Activated T-cell treated with anti-CD3 and anti-CD28 coated beads, Interleukin-2, amount 50 U/mL, for 72 hours (primary cell): ENCODE measurements around the gene GPLD1. TPM values are rescaled to one million over a fixed set of nuclear protein-coding genes. Genes with fewer than 3 reads are reported as not detected.

Experiments used
- ATAC-seq, 2 donors: fragments of 150-1000 bp; cut with Tn5 transposase; replicated peaks in 1 of 2; 2 replicates each; pipeline ENCODE4 v1.10.0; 2021; ENCODE audit warnings: moderate library complexity in 2 of 2, mild to moderate bottlenecking in 1 of 2
- DNase-seq, 2 donors: peaks; one replicate each; pipeline ENCODE4 v3.0.0; 2021 to 2022; ENCODE audit warnings: mixed read lengths in 1 of 2
- H3K27ac Mint-ChIP-seq: one replicate; pipeline ENCODE4 v1.8.0; 2022; ENCODE audit warnings: mild to moderate bottlenecking, moderate library complexity, mixed read lengths
- H3K27me3 Mint-ChIP-seq: one replicate; pipeline ENCODE4 v1.8.0; 2022; ENCODE audit warnings: low read depth, mixed read lengths
- H3K36me3 Mint-ChIP-seq, 2 donors: one replicate each; pipeline ENCODE4 v1.8.0; 2022; ENCODE audit warnings: mixed read lengths in 2 of 2, mild to moderate bottlenecking in 1 of 2; ENCODE audit not compliant: insufficient read depth in 2 of 2
- H3K4me1 Mint-ChIP-seq: one replicate; pipeline ENCODE4 v1.8.0; 2022; ENCODE audit warnings: low read depth, mixed read lengths
- H3K4me3 Mint-ChIP-seq, 2 donors: one replicate each; pipeline ENCODE4 v1.8.0; 2022; ENCODE audit warnings: mild to moderate bottlenecking in 2 of 2, mixed read lengths in 2 of 2, moderate library complexity in 2 of 2
- H3K9me3 Mint-ChIP-seq, 2 donors: one replicate each; pipeline ENCODE4 v1.8.0; 2022; ENCODE audit warnings: mixed read lengths in 2 of 2
- total RNA-seq, 2 donors: library from RNA; stranded (reverse); gene quantifications; one replicate each; pipeline ENCODE4 v1.2.3, GENCODE V29; 2022

Gene GPLD1
- total RNA-seq, 2 donors from 2014 or later: 0.51 to 0.82 TPM

GRCh38 chr6:24492475-24492874 is 3.1 kb upstream of the GPLD1 start:
- DNase-seq: peak in 1 of 2 donors; percentile 5
- H3K4me3 Mint-ChIP-seq: no peak overlapping the region
- no peak for ATAC-seq
- peaks cover 6 to 7% of the 10 kb centered on the region in 2 donors for H3K36me3 Mint-ChIP-seq
- H3K27me3 Mint-ChIP-seq: no peaks in the 10 kb centered on the region
- peaks cover 1 to 2% of the 10 kb centered on the region in 2 donors for H3K9me3 Mint-ChIP-seq
- no peak overlapping the region for H3K27ac Mint-ChIP-seq
- H3K4me1 Mint-ChIP-seq: peaks cover 19% of the 10 kb centered on the region

DNA sequence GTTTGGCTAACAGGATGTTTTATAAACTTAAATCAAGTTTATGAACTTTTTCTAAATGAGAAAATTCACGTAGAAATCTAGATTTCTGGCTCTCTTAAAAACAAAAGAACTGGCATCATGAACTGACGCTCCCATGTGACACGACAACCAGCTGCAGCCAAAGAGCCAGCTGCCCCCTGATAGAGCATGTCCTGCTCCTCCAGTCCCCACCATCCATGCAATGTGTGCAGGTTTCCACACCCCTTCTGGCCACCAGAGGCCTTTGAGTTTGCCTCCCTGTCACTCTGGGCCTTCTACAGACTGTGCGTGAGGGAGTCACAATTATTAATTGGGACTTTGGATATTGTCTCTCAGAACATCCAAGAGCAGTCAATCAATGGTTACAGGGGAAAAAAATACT is 1.6 kb upstream of the GPLD1 start:
- no peak for DNase-seq
- Mint-ChIP-seq H3K4me3 (no peak overlapping the region), H3K27ac (no peak overlapping the region), H3K36me3 (no peaks in the 10 kb centered on the region), H3K9me3 (no peaks in the 10 kb centered on the region), H3K27me3 (no peaks in the 10 kb centered on the region), H3K4me1 (peaks cover 16% of the 10 kb centered on the region)
- no peak for ATAC-seq

- H3K4me3 Mint-ChIP-seq: no peak overlapping the region
- no peaks in the 10 kb centered on the region for H3K9me3 Mint-ChIP-seq
- DNase-seq (no peak), ATAC-seq (no peak)
- H3K4me1 Mint-ChIP-seq: peaks cover 11% of the 10 kb centered on the region
- no peak overlapping the region for H3K27ac Mint-ChIP-seq
- H3K36me3 Mint-ChIP-seq: no peaks in the 10 kb centered on the region
- no peaks in the 10 kb centered on the region for H3K27me3 Mint-ChIP-seq
Observed at GRCh38 chr6:24489881-24490280, 503 bp upstream of the GPLD1 start.

- no peak for DNase-seq
- Mint-ChIP-seq H3K36me3 (no peaks in the 10 kb centered on the region), H3K9me3 (no peaks in the 10 kb centered on the region), H3K27ac (no peak overlapping the region), H3K27me3 (no peaks in the 10 kb centered on the region), H3K4me1 (no peaks in the 10 kb centered on the region), H3K4me3 (no peak overlapping the region)
- ATAC-seq: no peak
Observed at GRCh38 chr6:24486065-24486464, 3.3 kb downstream of the GPLD1 start.

DNA sequence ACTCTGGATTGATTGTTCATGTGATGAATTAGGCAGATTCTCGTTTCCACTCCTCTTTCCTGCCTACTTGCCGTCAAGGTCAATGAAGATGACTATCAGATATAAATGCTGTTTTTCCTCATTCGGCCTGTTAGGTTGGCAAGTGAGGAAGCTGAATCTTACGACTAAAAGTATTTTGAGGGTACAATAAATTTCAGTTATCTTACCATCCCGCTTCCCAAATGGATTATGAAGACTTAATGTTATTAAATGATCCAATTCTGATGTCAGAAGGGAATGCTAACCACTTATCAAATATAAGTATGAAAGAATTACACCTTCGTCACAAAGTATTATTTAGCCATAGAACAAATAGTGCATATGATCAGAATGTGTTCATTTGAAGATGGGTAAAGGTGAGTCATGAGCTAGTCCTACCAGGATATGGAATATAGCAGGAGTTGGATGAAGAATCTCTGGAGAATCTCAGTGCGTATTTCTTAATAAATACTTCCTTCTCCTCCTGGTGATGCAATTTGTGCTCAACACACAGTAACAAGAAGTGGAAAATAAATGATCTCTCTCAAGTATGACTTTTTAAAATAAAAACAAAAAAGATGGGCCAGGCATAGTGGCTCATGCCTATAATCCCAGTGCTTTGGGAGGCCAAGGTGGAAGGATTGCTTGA is 4.6 kb downstream of the GPLD1 start:
- no peak for DNase-seq
- Mint-ChIP-seq H3K27me3 (no peaks in the 10 kb centered on the region), H3K4me3 (no peak overlapping the region), H3K4me1 (no peaks in the 10 kb centered on the region), H3K27ac (no peak overlapping the region), H3K36me3 (no peaks in the 10 kb centered on the region), H3K9me3 (no peaks in the 10 kb centered on the region)
- ATAC-seq: no peak

GRCh38 chr6:24481449-24481848 is 7.9 kb downstream of the GPLD1 start:
- Mint-ChIP-seq H3K4me1 (no peaks in the 10 kb centered on the region), H3K36me3 (no peaks in the 10 kb centered on the region), H3K9me3 (no peaks in the 10 kb centered on the region), H3K4me3 (no peak overlapping the region), H3K27ac (no peak overlapping the region), H3K27me3 (no peaks in the 10 kb centered on the region)
- no peak for DNase-seq
- ATAC-seq: no peak

GRCh38 chr6:24480705-24481104 is 8.7 kb downstream of the GPLD1 start:
- Mint-ChIP-seq H3K36me3 (no peaks in the 10 kb centered on the region), H3K4me1 (no peaks in the 10 kb centered on the region), H3K27me3 (no peaks in the 10 kb centered on the region), H3K9me3 (no peaks in the 10 kb centered on the region), H3K27ac (no peak overlapping the region), H3K4me3 (no peak overlapping the region)
- DNase-seq (no peak), ATAC-seq (no peak)

DNA sequence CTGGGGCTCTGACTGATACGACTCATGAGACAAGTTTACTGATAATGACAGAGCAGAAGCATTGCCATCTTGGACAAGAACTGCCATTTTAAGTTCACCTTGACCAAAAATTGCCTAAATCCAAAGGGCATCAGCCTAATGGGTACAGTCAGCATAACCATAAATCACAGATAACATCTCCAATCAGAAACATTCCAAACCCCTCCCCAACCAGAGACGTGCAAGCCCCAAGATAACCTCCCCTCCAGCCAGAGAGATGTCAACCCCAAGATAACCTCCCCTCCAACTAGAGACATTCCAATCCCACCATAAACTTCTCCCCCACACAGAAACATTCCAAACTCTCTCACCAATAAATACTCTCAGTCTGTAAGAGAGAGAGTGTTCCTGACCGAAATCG is 10.5 kb downstream of the GPLD1 start:
- Mint-ChIP-seq H3K4me1 (no peaks in the 10 kb centered on the region), H3K27ac (no peak overlapping the region), H3K4me3 (no peak overlapping the region), H3K36me3 (no peaks in the 10 kb centered on the region), H3K9me3 (no peaks in the 10 kb centered on the region), H3K27me3 (no peaks in the 10 kb centered on the region)
- ATAC-seq: no peak
- DNase-seq: no peak

- no peak for DNase-seq
- Mint-ChIP-seq H3K27me3 (no peaks in the 10 kb centered on the region), H3K4me1 (no peaks in the 10 kb centered on the region), H3K4me3 (no peak overlapping the region), H3K9me3 (no peaks in the 10 kb centered on the region), H3K27ac (no peak overlapping the region), H3K36me3 (no peaks in the 10 kb centered on the region)
- no peak for ATAC-seq
Observed at GRCh38 chr6:24477070-24477469, 12.3 kb downstream of the GPLD1 start.

DNA sequence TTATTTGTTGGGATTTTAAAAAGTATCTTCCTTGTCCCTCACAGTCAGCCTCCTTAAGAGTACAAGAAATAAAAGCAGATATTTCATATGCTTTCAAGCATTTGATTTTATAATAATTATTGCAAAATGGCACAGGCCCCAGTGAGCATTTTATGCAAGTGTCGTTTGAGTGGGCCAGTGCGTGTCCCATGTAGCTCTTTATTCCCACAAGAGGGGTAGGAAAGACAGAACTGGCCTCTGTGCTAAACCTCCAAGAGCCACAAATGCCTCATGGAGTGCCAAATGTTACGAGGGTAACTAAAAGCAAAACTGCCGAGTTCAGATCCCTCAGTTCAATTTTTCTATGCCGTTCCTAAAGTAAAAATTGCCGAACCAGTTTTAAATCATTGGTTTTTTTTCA is 12.7 kb downstream of the GPLD1 start:
- Mint-ChIP-seq H3K27me3 (no peaks in the 10 kb centered on the region), H3K27ac (no peak overlapping the region), H3K4me3 (no peak overlapping the region), H3K9me3 (no peaks in the 10 kb centered on the region), H3K36me3 (no peaks in the 10 kb centered on the region), H3K4me1 (no peaks in the 10 kb centered on the region)
- ATAC-seq: no peak
- DNase-seq: no peak

DNA sequence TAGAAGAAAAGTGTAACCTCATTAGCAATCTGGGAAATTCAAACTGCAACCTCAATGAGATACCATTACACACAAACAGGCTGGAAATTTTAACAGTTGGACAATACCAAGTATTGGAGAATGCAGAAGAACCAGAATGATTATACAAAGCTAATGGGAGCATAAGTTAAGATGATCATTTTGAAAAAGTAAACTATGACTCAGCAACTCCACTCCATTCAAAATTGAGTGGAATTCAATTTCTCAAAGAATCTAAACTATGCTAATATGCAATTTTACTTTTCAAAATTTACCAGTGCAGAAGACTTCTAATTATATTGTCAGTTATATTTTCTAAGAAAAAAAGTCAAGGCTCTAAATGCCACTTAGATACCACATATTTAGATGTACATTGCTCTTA is 17.2 kb downstream of the GPLD1 start:
- Mint-ChIP-seq H3K9me3 (no peaks in the 10 kb centered on the region), H3K27ac (no peak overlapping the region), H3K36me3 (no peaks in the 10 kb centered on the region), H3K4me3 (no peak overlapping the region), H3K27me3 (no peaks in the 10 kb centered on the region), H3K4me1 (no peaks in the 10 kb centered on the region)
- ATAC-seq (no peak), DNase-seq (no peak)

GRCh38 chr6:24469811-24470210 is 19.6 kb downstream of the GPLD1 start:
- no peak overlapping the region for H3K27ac Mint-ChIP-seq
- H3K27me3 Mint-ChIP-seq: no peaks in the 10 kb centered on the region
- no peak for ATAC-seq

GRCh38 chr6:24464253-24465038 is 24.9 kb downstream of the GPLD1 start:
- Mint-ChIP-seq H3K9me3 (no peaks in the 10 kb centered on the region), H3K36me3 (no peaks in the 10 kb centered on the region), H3K4me3 (no peak overlapping the region), H3K4me1 (no peaks in the 10 kb centered on the region), H3K27ac (no peak overlapping the region), H3K27me3 (no peaks in the 10 kb centered on the region)
- no peak for DNase-seq
- no peak for ATAC-seq

More at GRCh38 chr6:24469811-24470210, 19.6 kb downstream of the GPLD1 start:
- H3K4me3 Mint-ChIP-seq: no peak overlapping the region
- no peaks in the 10 kb centered on the region for H3K9me3 Mint-ChIP-seq
- H3K4me1 Mint-ChIP-seq: no peaks in the 10 kb centered on the region
- no peaks in the 10 kb centered on the region for H3K36me3 Mint-ChIP-seq
- no peak for DNase-seq

GRCh38 chr6:24460966-24461365 is 28.4 kb downstream of the GPLD1 start:
- H3K9me3 Mint-ChIP-seq: no peaks in the 10 kb centered on the region
- no peak overlapping the region for H3K27ac Mint-ChIP-seq
- no peak overlapping the region for H3K4me3 Mint-ChIP-seq
- ATAC-seq (no peak), DNase-seq (no peak)
- no peaks in the 10 kb centered on the region for H3K27me3 Mint-ChIP-seq
- H3K36me3 Mint-ChIP-seq: no peaks in the 10 kb centered on the region
- H3K4me1 Mint-ChIP-seq: no peaks in the 10 kb centered on the region
